ENCODE measurements around the gene CYTH4.

- no peak for TF ChIP-seq POLR2A (IDR thresholded peaks at IDR 0.05; ENCODE audit: low read depth, low read length)
- no peak for TF ChIP-seq CEBPB (IDR thresholded peaks at IDR 0.05; ENCODE audit: borderline replicate concordance in 1 of 2, low read depth in 2 of 2, low read length in 2 of 2)
- no peak for TF ChIP-seq ZNF274 (IDR thresholded peaks at IDR 0.05; ENCODE audit: insufficient read depth, insufficient read length)
- no peak for TF ChIP-seq EZH2 (IDR thresholded peaks at IDR 0.05; ENCODE audit: borderline replicate concordance, control insufficient read depth, low read depth, low read length)
- no peak for TF ChIP-seq NR2C2 (IDR thresholded peaks at IDR 0.05; ENCODE audit: borderline replicate concordance, control insufficient read depth, insufficient read length, low read depth)
- TF ChIP-seq, protein P1, sequence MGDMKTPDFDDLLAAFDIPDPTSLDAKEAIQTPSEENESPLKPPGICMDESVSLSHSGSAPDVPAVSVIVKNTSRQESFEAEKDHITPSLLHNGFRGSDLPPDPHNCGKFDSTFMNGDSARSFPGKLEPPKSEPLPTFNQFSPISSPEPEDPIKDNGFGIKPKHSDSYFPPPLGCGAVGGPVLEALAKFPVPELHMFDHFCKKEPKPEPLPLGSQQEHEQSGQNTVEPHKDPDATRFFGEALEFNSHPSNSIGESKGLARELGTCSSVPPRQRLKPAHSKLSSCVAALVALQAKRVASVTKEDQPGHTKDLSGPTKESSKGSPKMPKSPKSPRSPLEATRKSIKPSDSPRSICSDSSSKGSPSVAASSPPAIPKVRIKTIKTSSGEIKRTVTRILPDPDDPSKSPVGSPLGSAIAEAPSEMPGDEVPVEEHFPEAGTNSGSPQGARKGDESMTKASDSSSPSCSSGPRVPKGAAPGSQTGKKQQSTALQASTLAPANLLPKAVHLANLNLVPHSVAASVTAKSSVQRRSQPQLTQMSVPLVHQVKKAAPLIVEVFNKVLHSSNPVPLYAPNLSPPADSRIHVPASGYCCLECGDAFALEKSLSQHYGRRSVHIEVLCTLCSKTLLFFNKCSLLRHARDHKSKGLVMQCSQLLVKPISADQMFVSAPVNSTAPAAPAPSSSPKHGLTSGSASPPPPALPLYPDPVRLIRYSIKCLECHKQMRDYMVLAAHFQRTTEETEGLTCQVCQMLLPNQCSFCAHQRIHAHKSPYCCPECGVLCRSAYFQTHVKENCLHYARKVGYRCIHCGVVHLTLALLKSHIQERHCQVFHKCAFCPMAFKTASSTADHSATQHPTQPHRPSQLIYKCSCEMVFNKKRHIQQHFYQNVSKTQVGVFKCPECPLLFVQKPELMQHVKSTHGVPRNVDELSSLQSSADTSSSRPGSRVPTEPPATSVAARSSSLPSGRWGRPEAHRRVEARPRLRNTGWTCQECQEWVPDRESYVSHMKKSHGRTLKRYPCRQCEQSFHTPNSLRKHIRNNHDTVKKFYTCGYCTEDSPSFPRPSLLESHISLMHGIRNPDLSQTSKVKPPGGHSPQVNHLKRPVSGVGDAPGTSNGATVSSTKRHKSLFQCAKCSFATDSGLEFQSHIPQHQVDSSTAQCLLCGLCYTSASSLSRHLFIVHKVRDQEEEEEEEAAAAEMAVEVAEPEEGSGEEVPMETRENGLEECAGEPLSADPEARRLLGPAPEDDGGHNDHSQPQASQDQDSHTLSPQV (IDR thresholded peaks at IDR 0.05), result no peak
Measured at GRCh38 chr22:37319469-37319868, 37.2 kb downstream of the CYTH4 start.

Measured in GM12878 (cell line).